Endodermal cell (in vitro differentiated cells): ENCODE results near the gene DUSP16. TPM values are rescaled to one million over a fixed set of nuclear protein-coding genes. Genes with fewer than 3 reads are reported as not detected.
"Not testable (repeated sequence)": the region's sequence is repeated elsewhere in the genome, so short reads cannot be mapped to it uniquely, and the experiment has no call there.

Experiments used
- DNase-seq: peaks from one replicate; pipeline ENCODE4 v3.0.0-alpha.2; 2017
- H3K27ac ChIP-seq: 2 replicates; pipeline ENCODE4 v1.5.1; 2013; ENCODE audit warnings: mild to moderate bottlenecking, low read depth, low read length, moderate library complexity
- H3K27me3 ChIP-seq: 2 replicates; pipeline ENCODE4 v1.6.1; 2013; ENCODE audit warnings: mild to moderate bottlenecking, low read length, moderate library complexity; ENCODE audit not compliant: insufficient read depth, control insufficient read depth, poor library complexity, severe bottlenecking
- H3K36me3 ChIP-seq: 2 replicates; pipeline ENCODE4 v1.7.0; 2013; ENCODE audit warnings: mild to moderate bottlenecking, low read length, moderate library complexity; ENCODE audit not compliant: control insufficient read depth, insufficient read depth
- H3K4me1 ChIP-seq: one replicate; pipeline ENCODE4 v1.7.0; 2013; ENCODE audit warnings: low read length; ENCODE audit not compliant: control insufficient read depth, insufficient read depth
- H3K4me3 ChIP-seq: 2 replicates; pipeline ENCODE4 v1.5.1; 2013; ENCODE audit warnings: mild to moderate bottlenecking, low read length, moderate library complexity
- H3K9ac ChIP-seq: 2 replicates; pipeline ENCODE4 v1.6.1; 2013; ENCODE audit warnings: mild to moderate bottlenecking, low read length, moderate library complexity; ENCODE audit not compliant: poor library complexity, severe bottlenecking; ENCODE audit errors: extremely low read depth
- H3K9me3 ChIP-seq: 2 replicates; pipeline ENCODE4 v1.6.1; 2013; ENCODE audit warnings: mild to moderate bottlenecking, low read length, moderate library complexity; ENCODE audit not compliant: control insufficient read depth
- H3K27ac Mint-ChIP-seq: 2 replicates; pipeline ENCODE4 v1.8.0; 2020; ENCODE audit warnings: mixed read lengths
- H3K27me3 Mint-ChIP-seq: 2 replicates; pipeline ENCODE4 v1.8.0; 2021; ENCODE audit warnings: mild to moderate bottlenecking, mixed read lengths; ENCODE audit not compliant: insufficient read depth
- H3K36me3 Mint-ChIP-seq: 2 replicates; pipeline ENCODE4 v1.8.0; 2020; ENCODE audit warnings: low read depth, mixed read lengths
- H3K4me1 Mint-ChIP-seq: 2 replicates; pipeline ENCODE4 v1.8.0; 2020; ENCODE audit warnings: mixed read lengths
- H3K4me3 Mint-ChIP-seq: 2 replicates; pipeline ENCODE4 v1.8.0; 2020; ENCODE audit warnings: mild to moderate bottlenecking, moderate library complexity, mixed read lengths
- H3K9me3 Mint-ChIP-seq: 2 replicates; pipeline ENCODE4 v1.8.0; 2020; ENCODE audit warnings: mild to moderate bottlenecking, mixed read lengths
- WGBS, 2 experiments: methylation state at CpG; one replicate each; pipeline versions ENCODE4 v1.1.5 to v1.1.7; 2013; ENCODE audit warnings: missing lambda C conversion rate in 2 of 2, mixed read lengths in 1 of 2; ENCODE audit not compliant: insufficient coverage in 1 of 2, insufficient read length in 1 of 2; 5-methylcytosine and 5-hydroxymethylcytosine counted together
- total RNA-seq, 2 donors: library from RNA; stranded (reverse); fragmentation: NEBNext Ultra II Directional in 1 of 2; extraction: Animal tissue kit (Norgen Biotek cat#: 25700) in 1 of 2; gene quantifications; 2 replicates in 1 of 2; 3 replicates in 1 of 2; pipeline ENCODE4 v1.2.1, GENCODE V29; 2021
- TF ChIP-seq, protein P1 (sequence below): fragments of 200-600 bp; sonication (generic); conservative IDR thresholded peaks from 2 replicates; pipeline ENCODE4 v1.5.0; 2021; ENCODE audit warnings: antibody characterized with exemption, mild to moderate bottlenecking

DUSP16 gene
- total RNA-seq, 2 donors from 2014 or later = 28.1 to 42.5 TPM

DNA sequence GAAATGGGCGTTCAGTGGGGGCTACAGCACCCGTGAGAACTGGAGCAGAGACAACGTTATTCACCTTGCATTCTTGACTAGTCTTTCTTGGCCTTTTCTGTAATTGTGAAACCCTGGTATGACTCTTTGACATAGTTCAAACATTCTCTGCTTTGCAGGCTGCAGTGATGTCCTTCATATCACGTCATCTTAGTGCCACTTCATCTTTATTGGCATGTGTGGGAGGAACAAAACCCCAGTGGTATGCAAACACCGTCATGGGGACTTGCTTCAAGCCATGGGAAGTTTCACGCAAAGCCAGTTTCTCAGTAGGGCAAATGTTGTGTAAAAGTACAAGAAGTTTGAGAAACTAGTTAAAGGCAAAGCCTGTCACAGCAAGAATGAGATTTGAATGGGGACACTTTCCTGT is 20.2 kb upstream of the DUSP16 start:
- Mint-ChIP-seq H3K9me3 (no peaks in the 10 kb centered on the region), H3K4me3 (no peak overlapping the region), H3K4me1 (peaks cover 8% of the 10 kb centered on the region), H3K27ac (no peak overlapping the region), H3K36me3 (no peaks in the 10 kb centered on the region), H3K27me3 (no peaks in the 10 kb centered on the region)
- Histone ChIP-seq H3K4me3 (no peak overlapping the region), H3K9ac (no peak overlapping the region), H3K27ac (no peak overlapping the region), H3K27me3 (no peaks in the 10 kb centered on the region), H3K9me3 (no peaks in the 10 kb centered on the region), H3K36me3 (no peaks in the 10 kb centered on the region), H3K4me1 (no peaks in the 10 kb centered on the region)
- DNase-seq = no peak
- TF ChIP-seq, protein P1, sequence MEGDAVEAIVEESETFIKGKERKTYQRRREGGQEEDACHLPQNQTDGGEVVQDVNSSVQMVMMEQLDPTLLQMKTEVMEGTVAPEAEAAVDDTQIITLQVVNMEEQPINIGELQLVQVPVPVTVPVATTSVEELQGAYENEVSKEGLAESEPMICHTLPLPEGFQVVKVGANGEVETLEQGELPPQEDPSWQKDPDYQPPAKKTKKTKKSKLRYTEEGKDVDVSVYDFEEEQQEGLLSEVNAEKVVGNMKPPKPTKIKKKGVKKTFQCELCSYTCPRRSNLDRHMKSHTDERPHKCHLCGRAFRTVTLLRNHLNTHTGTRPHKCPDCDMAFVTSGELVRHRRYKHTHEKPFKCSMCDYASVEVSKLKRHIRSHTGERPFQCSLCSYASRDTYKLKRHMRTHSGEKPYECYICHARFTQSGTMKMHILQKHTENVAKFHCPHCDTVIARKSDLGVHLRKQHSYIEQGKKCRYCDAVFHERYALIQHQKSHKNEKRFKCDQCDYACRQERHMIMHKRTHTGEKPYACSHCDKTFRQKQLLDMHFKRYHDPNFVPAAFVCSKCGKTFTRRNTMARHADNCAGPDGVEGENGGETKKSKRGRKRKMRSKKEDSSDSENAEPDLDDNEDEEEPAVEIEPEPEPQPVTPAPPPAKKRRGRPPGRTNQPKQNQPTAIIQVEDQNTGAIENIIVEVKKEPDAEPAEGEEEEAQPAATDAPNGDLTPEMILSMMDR = no peak
- WGBS, 2 experiments = 91 to 92% methylated on average over 6 of the region's 6 CpGs

DNA sequence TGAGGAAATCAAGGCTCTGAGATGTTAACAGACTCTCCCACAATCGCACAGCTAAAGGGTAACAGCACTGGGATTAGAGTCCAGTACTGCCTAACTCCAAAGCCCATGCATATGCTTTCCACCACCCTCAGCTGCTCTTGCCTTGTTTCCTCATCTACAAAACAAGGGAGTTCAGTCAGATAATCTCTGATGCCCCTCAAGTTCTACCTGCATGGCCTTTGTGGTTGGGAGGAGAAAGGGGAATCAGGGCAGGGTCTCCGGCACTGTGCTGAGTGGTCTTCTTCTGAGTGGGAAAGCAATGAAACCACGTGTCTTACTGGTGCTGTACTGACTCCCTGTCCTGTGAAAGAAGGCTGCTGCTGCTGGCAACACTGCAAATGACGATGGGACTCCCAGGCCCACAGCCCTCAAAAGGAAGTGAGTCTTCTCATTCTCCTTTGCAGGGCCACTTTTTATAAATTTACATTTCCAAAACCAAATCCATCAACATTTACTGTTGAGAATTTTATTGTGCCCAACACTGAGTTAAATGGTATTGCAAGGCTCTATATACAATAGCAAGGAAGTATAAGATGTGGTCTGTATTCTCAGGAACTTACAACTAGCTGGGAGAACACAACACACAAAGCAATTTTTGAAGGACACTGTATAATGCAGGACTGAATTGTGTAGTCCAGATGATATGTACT is 19.7 kb upstream of the DUSP16 start:
- H3K9me3 Mint-ChIP-seq = no peaks in the 10 kb centered on the region
- Histone ChIP-seq H3K36me3 (no peaks in the 10 kb centered on the region), H3K4me1 (no peaks in the 10 kb centered on the region), H3K4me3 (no peak overlapping the region), H3K9ac (no peak overlapping the region), H3K27me3 (no peaks in the 10 kb centered on the region), H3K9me3 (no peaks in the 10 kb centered on the region), H3K27ac (no peak overlapping the region)
- H3K4me1 Mint-ChIP-seq = peaks cover 8% of the 10 kb centered on the region
- no peak overlapping the region for H3K27ac Mint-ChIP-seq
- no peak overlapping the region for H3K4me3 Mint-ChIP-seq
- WGBS, 2 experiments = 88 to 93% methylated on average over 4 of the region's 4 CpGs
- no peaks in the 10 kb centered on the region for H3K27me3 Mint-ChIP-seq
- DNase-seq = no peak
- no peaks in the 10 kb centered on the region for H3K36me3 Mint-ChIP-seq
- TF ChIP-seq, protein P1 = no peak

DNA sequence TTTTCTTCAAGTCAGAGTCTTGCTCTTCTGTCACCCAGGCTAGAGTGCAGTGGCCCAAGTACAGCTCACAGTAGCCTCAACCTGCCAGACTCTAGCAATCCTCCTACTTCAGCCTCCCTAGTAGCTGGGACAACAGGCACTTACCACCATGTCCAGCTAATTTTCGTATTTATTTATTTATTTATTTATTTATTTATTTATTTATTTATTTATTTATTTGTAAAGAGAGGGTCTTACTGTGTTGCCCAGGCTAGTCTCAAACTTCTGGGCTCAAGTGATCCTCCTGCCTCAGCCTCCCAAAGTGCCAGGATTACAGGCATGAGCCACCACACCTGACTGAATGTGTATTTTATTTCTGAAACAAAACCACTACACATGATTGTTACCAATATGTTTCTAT is 18.1 kb upstream of the DUSP16 start:
- H3K36me3 ChIP-seq = not testable (repeated sequence)

DNA sequence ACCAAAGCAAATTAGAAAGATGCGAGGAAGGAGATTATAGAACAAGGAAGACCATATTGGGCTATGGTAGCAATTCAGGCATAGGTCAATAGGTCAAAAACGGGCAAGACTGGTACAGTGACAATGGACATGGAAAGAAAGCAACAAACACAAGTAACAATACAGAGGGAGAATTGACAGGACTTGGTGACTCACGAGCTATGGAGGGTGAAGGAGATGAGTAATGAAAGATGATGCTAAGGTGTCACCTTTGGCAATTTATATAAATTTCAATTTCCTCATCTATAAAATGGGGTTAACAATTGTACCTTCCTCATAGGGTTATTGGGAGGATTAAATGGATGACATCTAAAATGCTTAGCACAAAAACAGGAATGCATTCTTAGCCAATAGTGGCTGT is 15.1 kb upstream of the DUSP16 start:
- no peaks in the 10 kb centered on the region for H3K9me3 ChIP-seq
- H3K27me3 ChIP-seq = no peaks in the 10 kb centered on the region
- H3K27ac ChIP-seq = no peak overlapping the region
- H3K36me3 ChIP-seq = no peaks in the 10 kb centered on the region
- Mint-ChIP-seq H3K27ac (no peak overlapping the region), H3K27me3 (no peaks in the 10 kb centered on the region), H3K4me3 (no peak overlapping the region), H3K36me3 (no peaks in the 10 kb centered on the region), H3K4me1 (no peaks in the 10 kb centered on the region), H3K9me3 (no peaks in the 10 kb centered on the region)
- DNase-seq = no peak
- H3K4me1 ChIP-seq = no peaks in the 10 kb centered on the region
- no peak overlapping the region for H3K9ac ChIP-seq
- TF ChIP-seq, protein P1 = no peak
- 94 to 97% methylated on average over 2 of the region's 3 CpGs for WGBS, 2 experiments
- no peak overlapping the region for H3K4me3 ChIP-seq

More for the DNA sequence above, 18.1 kb upstream of the DUSP16 start:
- H3K4me1 ChIP-seq, H3K4me1 Mint-ChIP-seq, H3K4me3 Mint-ChIP-seq, H3K9ac ChIP-seq, DNase-seq, H3K27ac ChIP-seq, H3K27me3 ChIP-seq, H3K27ac Mint-ChIP-seq, H3K9me3 Mint-ChIP-seq, H3K27me3 Mint-ChIP-seq, H3K9me3 ChIP-seq, H3K4me3 ChIP-seq, H3K36me3 Mint-ChIP-seq: not testable (repeated sequence)
- WGBS, 2 experiments = no CpG with 5 or more reads among the region's 1 CpG
